Liver (tissue), 9 donors: ENCODE measurements around the gene IAPP. TPM values are rescaled to one million over a fixed set of nuclear protein-coding genes. Genes with fewer than 3 reads are reported as not detected.

ENCODE experiments used
- DNase-seq: peaks from one replicate; pipeline ENCODE4 v3.0.0-alpha.2; 2017; ENCODE audit warnings: low spot score
- H3K27ac ChIP-seq, 2 donors: one replicate each; pipeline ENCODE4 v1.7.0; 2013; ENCODE audit warnings: inconsistent platforms in 2 of 2, low read length in 2 of 2, control low read depth in 1 of 2, low read depth in 1 of 2, mild to moderate bottlenecking in 1 of 2
- H3K27me3 ChIP-seq, 4 donors: one replicate each; pipeline versions ENCODE4 v1.6.1 to v1.7.0; 2013; ENCODE audit warnings: low read length in 3 of 4, inconsistent platforms in 1 of 4, mild to moderate bottlenecking in 1 of 4, moderate library complexity in 1 of 4; ENCODE audit not compliant: control insufficient read depth in 4 of 4, insufficient read depth in 4 of 4
- H3K36me3 ChIP-seq, 4 donors: one replicate each; pipeline versions ENCODE4 v1.6.1 to v1.7.0; 2013; ENCODE audit warnings: low read length in 3 of 4, mild to moderate bottlenecking in 3 of 4, low read depth in 1 of 4, moderate library complexity in 1 of 4; ENCODE audit not compliant: control insufficient read depth in 4 of 4, insufficient read depth in 3 of 4
- H3K4me1 ChIP-seq, 4 donors: one replicate each; pipeline versions ENCODE4 v1.6.1 to v1.7.0; 2013; ENCODE audit warnings: low read length in 3 of 4, mild to moderate bottlenecking in 3 of 4, moderate library complexity in 1 of 4; ENCODE audit not compliant: control insufficient read depth in 4 of 4, insufficient read depth in 4 of 4
- H3K4me3 ChIP-seq, 3 donors: one replicate each; pipeline versions ENCODE4 v1.6.1 to v1.7.0; 2013; ENCODE audit warnings: low read length in 3 of 3, control low read depth in 1 of 3, low read depth in 1 of 3, mild to moderate bottlenecking in 1 of 3
- H3K9ac ChIP-seq, 2 donors: one replicate each; pipeline ENCODE4 v1.7.0; 2013; ENCODE audit warnings: low read length in 2 of 2, mild to moderate bottlenecking in 2 of 2, moderate library complexity in 2 of 2, control low read depth in 1 of 2, low read depth in 1 of 2
- H3K9me3 ChIP-seq, 4 donors: one replicate each; pipeline versions ENCODE4 v1.6.1 to v1.7.0; 2013; ENCODE audit warnings: low read length in 3 of 4; ENCODE audit not compliant: control insufficient read depth in 4 of 4
- EGR1 ChIP-seq, 2 donors: IDR thresholded peaks; 2 replicates each; pipeline ENCODE4 v1.6.1; 2016 to 2018; ENCODE audit warnings: antibody characterized with exemption in 2 of 2, low read depth in 2 of 2
- FOXA1 ChIP-seq: IDR thresholded peaks from 2 replicates; pipeline ENCODE4 v1.6.1; 2016; ENCODE audit warnings: antibody characterized with exemption
- FOXA2 ChIP-seq: IDR thresholded peaks from 2 replicates; pipeline ENCODE4 v1.6.1; 2016; ENCODE audit warnings: antibody characterized with exemption
- GABPA ChIP-seq, 2 donors: IDR thresholded peaks in 1 of 2; conservative IDR thresholded peaks in 1 of 2; 2 replicates each; pipeline ENCODE4 v1.6.1; 2016; ENCODE audit warnings: antibody characterized with exemption in 2 of 2, mild to moderate bottlenecking in 1 of 2, moderate library complexity in 1 of 2
- HNF4A ChIP-seq, 2 donors: conservative IDR thresholded peaks; 2 replicates each; pipeline ENCODE4 v1.6.1; 2016; ENCODE audit warnings: antibody characterized with exemption in 2 of 2, mild to moderate bottlenecking in 2 of 2
- HNF4G ChIP-seq: IDR thresholded peaks from 2 replicates; pipeline ENCODE4 v1.6.1; 2016; ENCODE audit warnings: antibody characterized with exemption
- JUND ChIP-seq, 2 donors: IDR thresholded peaks; 2 replicates each; pipeline ENCODE4 v1.6.1; 2016; ENCODE audit warnings: antibody characterized with exemption in 2 of 2
- RAD21 ChIP-seq, 2 donors: IDR thresholded peaks; 2 replicates each; pipeline ENCODE4 v1.6.1; 2016; ENCODE audit warnings: antibody characterized with exemption in 2 of 2, mild to moderate bottlenecking in 2 of 2
- RXRA ChIP-seq, 2 donors: IDR thresholded peaks; 2 replicates each; pipeline ENCODE4 v1.6.1; 2017 to 2018; ENCODE audit warnings: antibody characterized with exemption in 2 of 2, mild to moderate bottlenecking in 1 of 2
- SP1 ChIP-seq: IDR thresholded peaks from 2 replicates; pipeline ENCODE4 v1.6.1; 2018; ENCODE audit warnings: antibody characterized with exemption, mild to moderate bottlenecking
- TAF1 ChIP-seq: conservative IDR thresholded peaks from 2 replicates; pipeline ENCODE4 v1.6.1; 2016; ENCODE audit warnings: antibody characterized with exemption, mild to moderate bottlenecking
- YY1 ChIP-seq: IDR thresholded peaks from 2 replicates; pipeline ENCODE4 v1.6.1; 2016; ENCODE audit warnings: antibody characterized with exemption, mild to moderate bottlenecking
- ZBTB33 ChIP-seq: IDR thresholded peaks from 2 replicates; pipeline ENCODE4 v1.6.1; 2016; ENCODE audit warnings: antibody characterized with exemption
- WGBS: extraction: QIAGEN DNeasy Blood & Tissue Kit; methylation state at CpG from one replicate; pipeline ENCODE4 v1.1.7; 2013; 5-methylcytosine and 5-hydroxymethylcytosine counted together
- polyA plus RNA-seq, 2 donors: library from polyadenylated mRNA; stranded (reverse) in 1 of 2; unstranded in 1 of 2; fragments of 200-250 nt in 1 of 2; fragments of >200 nt in 1 of 2; fragmentation: Nextera tagmentation in 1 of 2; extraction: Ambion mirVana in 1 of 2; gene quantifications; one replicate each; pipeline versions ENCODE4 v1.2.1 to v1.2.3, GENCODE V29; 2013 to 2015
- total RNA-seq, 2 donors: library from RNA; depleted of rRNA; stranded (reverse); fragments of >200 nt; gene quantifications; one replicate each; pipeline ENCODE4 v1.2.3, GENCODE V29; 2014
- TF ChIP-seq, protein P1 (sequence below): IDR thresholded peaks from 2 replicates; pipeline ENCODE4 v1.6.1; 2016; ENCODE audit warnings: antibody characterized with exemption, mild to moderate bottlenecking
- TF ChIP-seq, protein P2 (sequence below): IDR thresholded peaks from 2 replicates; pipeline ENCODE4 v1.6.1; 2016; ENCODE audit warnings: antibody characterized with exemption
- TF ChIP-seq, protein P3 (sequence below): IDR thresholded peaks from 2 replicates; pipeline ENCODE4 v1.6.1; 2016; ENCODE audit warnings: antibody characterized with exemption
- donor health status: healthy.
- donor health status: healthy.
- donor health status: healthy.
- donor health status: healthy.
- donor health status: healthy.

Gene IAPP
- total and polyA plus RNA-seq, 4 donors: 0.08 to 0.42 TPM; not detected in 2

- H3K4me3 ChIP-seq: no peak overlapping the region
- DNase-seq: no peak
- H3K9me3 ChIP-seq: no peaks in the 10 kb centered on the region
- H3K27ac ChIP-seq: no peak overlapping the region
- no peak overlapping the region for H3K9ac ChIP-seq
- 72% methylated on average over 1 of the region's 1 CpG for WGBS
- no peak for TF ChIP-seq HNF4A (conservative IDR thresholded peaks at IDR 0.05)
- TF ChIP-seq FOXA2: no peak
- TF ChIP-seq EGR1 (IDR thresholded peaks at IDR 0.05; ENCODE audit: low read depth in 2 of 2): no peak
- TF ChIP-seq, protein P1, sequence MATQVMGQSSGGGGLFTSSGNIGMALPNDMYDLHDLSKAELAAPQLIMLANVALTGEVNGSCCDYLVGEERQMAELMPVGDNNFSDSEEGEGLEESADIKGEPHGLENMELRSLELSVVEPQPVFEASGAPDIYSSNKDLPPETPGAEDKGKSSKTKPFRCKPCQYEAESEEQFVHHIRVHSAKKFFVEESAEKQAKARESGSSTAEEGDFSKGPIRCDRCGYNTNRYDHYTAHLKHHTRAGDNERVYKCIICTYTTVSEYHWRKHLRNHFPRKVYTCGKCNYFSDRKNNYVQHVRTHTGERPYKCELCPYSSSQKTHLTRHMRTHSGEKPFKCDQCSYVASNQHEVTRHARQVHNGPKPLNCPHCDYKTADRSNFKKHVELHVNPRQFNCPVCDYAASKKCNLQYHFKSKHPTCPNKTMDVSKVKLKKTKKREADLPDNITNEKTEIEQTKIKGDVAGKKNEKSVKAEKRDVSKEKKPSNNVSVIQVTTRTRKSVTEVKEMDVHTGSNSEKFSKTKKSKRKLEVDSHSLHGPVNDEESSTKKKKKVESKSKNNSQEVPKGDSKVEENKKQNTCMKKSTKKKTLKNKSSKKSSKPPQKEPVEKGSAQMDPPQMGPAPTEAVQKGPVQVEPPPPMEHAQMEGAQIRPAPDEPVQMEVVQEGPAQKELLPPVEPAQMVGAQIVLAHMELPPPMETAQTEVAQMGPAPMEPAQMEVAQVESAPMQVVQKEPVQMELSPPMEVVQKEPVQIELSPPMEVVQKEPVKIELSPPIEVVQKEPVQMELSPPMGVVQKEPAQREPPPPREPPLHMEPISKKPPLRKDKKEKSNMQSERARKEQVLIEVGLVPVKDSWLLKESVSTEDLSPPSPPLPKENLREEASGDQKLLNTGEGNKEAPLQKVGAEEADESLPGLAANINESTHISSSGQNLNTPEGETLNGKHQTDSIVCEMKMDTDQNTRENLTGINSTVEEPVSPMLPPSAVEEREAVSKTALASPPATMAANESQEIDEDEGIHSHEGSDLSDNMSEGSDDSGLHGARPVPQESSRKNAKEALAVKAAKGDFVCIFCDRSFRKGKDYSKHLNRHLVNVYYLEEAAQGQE: no peak
- no peak for TF ChIP-seq RXRA (IDR thresholded peaks at IDR 0.05)
- no peak for TF ChIP-seq TAF1
- TF ChIP-seq GABPA (IDR thresholded peaks at IDR 0.05 in 1 of 2, conservative IDR thresholded peaks at IDR 0.05 in 1 of 2): no peak
- TF ChIP-seq, protein P2, sequence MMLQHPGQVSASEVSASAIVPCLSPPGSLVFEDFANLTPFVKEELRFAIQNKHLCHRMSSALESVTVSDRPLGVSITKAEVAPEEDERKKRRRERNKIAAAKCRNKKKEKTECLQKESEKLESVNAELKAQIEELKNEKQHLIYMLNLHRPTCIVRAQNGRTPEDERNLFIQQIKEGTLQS: no peak
- TF ChIP-seq, protein P3, sequence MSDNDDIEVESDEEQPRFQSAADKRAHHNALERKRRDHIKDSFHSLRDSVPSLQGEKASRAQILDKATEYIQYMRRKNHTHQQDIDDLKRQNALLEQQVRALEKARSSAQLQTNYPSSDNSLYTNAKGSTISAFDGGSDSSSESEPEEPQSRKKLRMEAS: no peak
- TF ChIP-seq YY1: no peak
- TF ChIP-seq ZBTB33: no peak
- TF ChIP-seq HNF4G: no peak
- TF ChIP-seq JUND (IDR thresholded peaks at IDR 0.05): no peak
- no peaks in the 10 kb centered on the region for H3K36me3 ChIP-seq
- H3K4me1 ChIP-seq: peaks cover 0 to 3% (median 3%) of the 10 kb centered on the region in 4 donors
- H3K27me3 ChIP-seq: no peaks in the 10 kb centered on the region
These were observed 26.0 kb upstream of the IAPP start for GRCh38 chr12:21346542-21347205.

- no peaks in the 10 kb centered on the region for H3K27me3 ChIP-seq
- no peaks in the 10 kb centered on the region for H3K36me3 ChIP-seq
- DNase-seq: no peak
- no peaks in the 10 kb centered on the region for H3K9me3 ChIP-seq
- H3K27ac ChIP-seq: peak overlapping the region; percentile 9 to 14
- peaks cover 7 to 31% (median 20%) of the 10 kb centered on the region in 4 donors for H3K4me1 ChIP-seq
- 25% methylated on average over 1 of the region's 1 CpG for WGBS
- H3K9ac ChIP-seq: no peak overlapping the region
- H3K4me3 ChIP-seq: no peak overlapping the region
- TF ChIP-seq FOXA1 (peak; percentile 100), HNF4G (peak; percentile 43), RXRA (IDR thresholded peaks at IDR 0.05) (peak; percentile 88 to 97), EGR1 (IDR thresholded peaks at IDR 0.05; ENCODE audit: low read depth in 2 of 2) (peak in 1 of 2 donors; percentile 40), GABPA (IDR thresholded peaks at IDR 0.05 in 1 of 2, conservative IDR thresholded peaks at IDR 0.05 in 1 of 2) (peak in 1 of 2 donors; percentile 61), SP1 (peak; percentile 88), RAD21 (IDR thresholded peaks at IDR 0.05) (peak; percentile 33 to 51), TAF1 (no peak), ZBTB33 (peak; percentile 96), HNF4A (conservative IDR thresholded peaks at IDR 0.05) (peak; percentile 82 to 92), JUND (IDR thresholded peaks at IDR 0.05) (peak; percentile 47 to 78), YY1 (peak; percentile 97), FOXA2 (peak; percentile 100)
- TF ChIP-seq, protein P3: peak; percentile 96
- TF ChIP-seq, protein P1: peak; percentile 85
These were observed 21.7 kb upstream of the IAPP start for GRCh38 chr12:21350975-21351374.
